IPS-18c (cell line): ENCODE data around the gene DUOXA1.
A peak's percentile ranks its signal among the peaks of the same experiment; 100 is the strongest.
"Not testable (repeated sequence)": the region's sequence is repeated elsewhere in the genome, so short reads cannot be mapped to it uniquely, and the experiment has no call there.

ENCODE experiments used
- H3K4me3 ChIP-seq: 2 replicates; pipeline ENCODE4 v1.7.0; 2013; ENCODE audit warnings: low read depth, mild to moderate bottlenecking, low read length, moderate library complexity; ENCODE audit not compliant: insufficient read depth
- H3K9me3 ChIP-seq: one replicate; pipeline ENCODE4 v1.6.1; 2013; ENCODE audit warnings: mild to moderate bottlenecking, low read length, moderate library complexity; ENCODE audit not compliant: control insufficient read depth, insufficient read depth

The DUOXA1 gene

GRCh38 chr15:45137703-45138102, 8.0 kb upstream of the DUOXA1 start:
- H3K9me3 ChIP-seq = no peaks in the 10 kb centered on the region
- no peak overlapping the region for H3K4me3 ChIP-seq

GRCh38 chr15:45136378-45136764, 6.7 kb upstream of the DUOXA1 start:
- Histone ChIP-seq H3K9me3 (no peaks in the 10 kb centered on the region), H3K4me3 (no peak overlapping the region; the same call in 1 of the 2 replicates)

GRCh38 chr15:45135705-45136377, 6.2 kb upstream of the DUOXA1 start:
- not testable (repeated sequence) for H3K9me3 ChIP-seq, H3K4me3 ChIP-seq

- H3K9me3 ChIP-seq = no peaks in the 10 kb centered on the region
- H3K4me3 ChIP-seq = peak overlapping the region; percentile 38
These were observed 5.3 kb upstream of the DUOXA1 start for GRCh38 chr15:45134682-45135604.

- Histone ChIP-seq H3K9me3 (no peaks in the 10 kb centered on the region), H3K4me3 (no peak overlapping the region)
These were observed 4.4 kb upstream of the DUOXA1 start for GRCh38 chr15:45134046-45134445.

- Histone ChIP-seq H3K9me3 (no peaks in the 10 kb centered on the region), H3K4me3 (no peak overlapping the region)
These were observed 3.9 kb upstream of the DUOXA1 start for GRCh38 chr15:45133561-45133920.

GRCh38 chr15:45132844-45133560, 3.3 kb upstream of the DUOXA1 start:
- H3K9me3 ChIP-seq = no peaks in the 10 kb centered on the region
- no peak overlapping the region for H3K4me3 ChIP-seq

- Histone ChIP-seq H3K9me3 (no peaks in the 10 kb centered on the region), H3K4me3 (no peak overlapping the region)
These were observed 1.8 kb upstream of the DUOXA1 start for GRCh38 chr15:45131510-45131909.

GRCh38 chr15:45130291-45131000, 767 bp upstream of the DUOXA1 start:
- Histone ChIP-seq H3K9me3 (no peaks in the 10 kb centered on the region), H3K4me3 (peak overlapping the region; percentile 49)

- Histone ChIP-seq H3K9me3 (no peaks in the 10 kb centered on the region), H3K4me3 (peak overlapping the region; percentile 49)
These were observed 574 bp downstream of the DUOXA1 start for GRCh38 chr15:45128971-45129639.

- no peak overlapping the region for H3K4me3 ChIP-seq
- no peaks in the 10 kb centered on the region for H3K9me3 ChIP-seq
These were observed 3.0 kb downstream of the DUOXA1 start for GRCh38 chr15:45126535-45127158.

- Histone ChIP-seq H3K4me3 (no peak overlapping the region), H3K9me3 (no peaks in the 10 kb centered on the region)
These were observed 6.3 kb downstream of the DUOXA1 start for GRCh38 chr15:45123397-45123796.

GRCh38 chr15:45122719-45123118, 7.0 kb downstream of the DUOXA1 start:
- no peak overlapping the region for H3K4me3 ChIP-seq
- H3K9me3 ChIP-seq = no peaks in the 10 kb centered on the region

GRCh38 chr15:45121706-45122417, 7.8 kb downstream of the DUOXA1 start:
- no peak overlapping the region for H3K4me3 ChIP-seq
- no peaks in the 10 kb centered on the region for H3K9me3 ChIP-seq

GRCh38 chr15:45121020-45121419, 8.7 kb downstream of the DUOXA1 start:
- Histone ChIP-seq H3K4me3 (no peak overlapping the region), H3K9me3 (peaks cover 3% of the 10 kb centered on the region)
